HG02938 (cell line): Measurements from ENCODE around the gene C2CD4B.

Experiments
- ATAC-seq: cut with Tn5 transposase; IDR thresholded peaks from one replicate; pipeline ENCODE4 v1.9.1; 2021; ENCODE audit warnings: mild to moderate bottlenecking, moderate library complexity; ENCODE audit not compliant: unreplicated experiment

Gene C2CD4B

GRCh38 chr15:62165104-62165792 lies at the start of gene C2CD4B:
C2CD4B (minus strand) TSS chr15:62165285; CDS start chr15:62164984, 301 bp downstream.
- ATAC-seq = no peak

GRCh38 chr15:62212741-62213140 lies 47.7 kb upstream of the C2CD4B start:
- no peak for ATAC-seq

- ATAC-seq = no peak
Observed at GRCh38 chr15:62211348-62211747, 46.3 kb upstream of the C2CD4B start.

- ATAC-seq = no peak
Observed at GRCh38 chr15:62209821-62210220, 44.7 kb upstream of the C2CD4B start.

GRCh38 chr15:62209322-62209721 lies 44.2 kb upstream of the C2CD4B start:
- no peak for ATAC-seq

GRCh38 chr15:62208884-62209283 lies 43.8 kb upstream of the C2CD4B start:
- no peak for ATAC-seq

GRCh38 chr15:62208367-62208766 lies 43.3 kb upstream of the C2CD4B start:
- no peak for ATAC-seq

- no peak for ATAC-seq
Observed at GRCh38 chr15:62190675-62191074, 25.6 kb upstream of the C2CD4B start.

- ATAC-seq = no peak
Observed at GRCh38 chr15:62190274-62190673, 25.2 kb upstream of the C2CD4B start.

GRCh38 chr15:62188744-62189143 lies 23.7 kb upstream of the C2CD4B start:
- no peak for ATAC-seq

GRCh38 chr15:62187910-62188309 lies 22.8 kb upstream of the C2CD4B start:
- ATAC-seq = no peak

- ATAC-seq = no peak
Observed at GRCh38 chr15:62187425-62187824, 22.3 kb upstream of the C2CD4B start.

- ATAC-seq = no peak
Observed at GRCh38 chr15:62186578-62186977, 21.5 kb upstream of the C2CD4B start.

- ATAC-seq = no peak
Observed at GRCh38 chr15:62183130-62183529, 18.0 kb upstream of the C2CD4B start.

GRCh38 chr15:62173215-62173614 lies 8.1 kb upstream of the C2CD4B start:
- ATAC-seq = no peak

- ATAC-seq = no peak
Observed at GRCh38 chr15:62171882-62172281, 6.8 kb upstream of the C2CD4B start.

GRCh38 chr15:62165793-62166375 lies 799 bp upstream of the C2CD4B start:
- ATAC-seq = no peak

- no peak for ATAC-seq
Observed at GRCh38 chr15:62164396-62165103, 535 bp downstream of the C2CD4B start.

- no peak for ATAC-seq
Observed at GRCh38 chr15:62164014-62164395, 1.1 kb downstream of the C2CD4B start.

GRCh38 chr15:62163397-62164013 lies 1.6 kb downstream of the C2CD4B start:
- no peak for ATAC-seq

- ATAC-seq = no peak
Observed at GRCh38 chr15:62153228-62153627, 11.9 kb downstream of the C2CD4B start.

- ATAC-seq = no peak
Observed at GRCh38 chr15:62150445-62150844, 14.6 kb downstream of the C2CD4B start.
